ENCODE data around the gene PTGFRN.

Gene PTGFRN

GRCh38 chr1:117003223-117003875 lies 93.6 kb downstream of the PTGFRN start:
- DNase-seq (ENCODE audit: low read depth): no peak

GRCh38 chr1:117007719-117008013 lies 98.0 kb downstream of the PTGFRN start:
- DNase-seq (ENCODE audit: low read depth): no peak

- no peak for DNase-seq (ENCODE audit: low read depth)
Observed at GRCh38 chr1:117008656-117009055, 98.9 kb downstream of the PTGFRN start.

GRCh38 chr1:117009132-117009531 lies 99.4 kb downstream of the PTGFRN start:
- DNase-seq (ENCODE audit: low read depth): no peak

- no peak for DNase-seq (ENCODE audit: low read depth)
Observed at GRCh38 chr1:117010310-117010969, 100.7 kb downstream of the PTGFRN start.

GRCh38 chr1:117011334-117011733 lies 101.6 kb downstream of the PTGFRN start:
- DNase-seq (ENCODE audit: low read depth): no peak

GRCh38 chr1:117013309-117013858 lies 103.7 kb downstream of the PTGFRN start:
- no peak for DNase-seq (ENCODE audit: low read depth)

- DNase-seq (ENCODE audit: low read depth): no peak
Observed at GRCh38 chr1:117014209-117014608, 104.5 kb downstream of the PTGFRN start.

GRCh38 chr1:117015724-117016123 lies 106.0 kb downstream of the PTGFRN start:
- DNase-seq (ENCODE audit: low read depth): no peak

- DNase-seq (ENCODE audit: low read depth): no peak
Observed at GRCh38 chr1:117017062-117017461, 107.3 kb downstream of the PTGFRN start.

GRCh38 chr1:117017648-117018047 lies 107.9 kb downstream of the PTGFRN start:
- no peak for DNase-seq (ENCODE audit: low read depth)

- no peak for DNase-seq (ENCODE audit: low read depth)
Observed at GRCh38 chr1:117020526-117021156, 110.9 kb downstream of the PTGFRN start.

- DNase-seq (ENCODE audit: low read depth): no peak
Observed at GRCh38 chr1:117022114-117022513, 112.4 kb downstream of the PTGFRN start.

- DNase-seq (ENCODE audit: low read depth): no peak
Observed at GRCh38 chr1:117025568-117025967, 115.9 kb downstream of the PTGFRN start.

GRCh38 chr1:117026361-117026760 lies 116.6 kb downstream of the PTGFRN start:
- DNase-seq (ENCODE audit: low read depth): no peak

- no peak for DNase-seq (ENCODE audit: low read depth)
Observed at GRCh38 chr1:117029685-117030084, 120.0 kb downstream of the PTGFRN start.

GRCh38 chr1:117030271-117030877 lies 120.7 kb downstream of the PTGFRN start:
- DNase-seq (ENCODE audit: low read depth): no peak

GRCh38 chr1:117032266-117032665 lies 122.5 kb downstream of the PTGFRN start:
- DNase-seq (ENCODE audit: low read depth): no peak

GRCh38 chr1:117032681-117033539 lies 123.2 kb downstream of the PTGFRN start:
- no peak for DNase-seq (ENCODE audit: low read depth)

GRCh38 chr1:117033772-117034171 lies 124.1 kb downstream of the PTGFRN start:
- DNase-seq (ENCODE audit: low read depth): no peak

- no peak for DNase-seq (ENCODE audit: low read depth)
Observed at GRCh38 chr1:117034791-117035290, 125.1 kb downstream of the PTGFRN start.

GRCh38 chr1:117036018-117036461 lies 126.3 kb downstream of the PTGFRN start:
- DNase-seq (ENCODE audit: low read depth): no peak

Measured in stimulated activated CD8-positive, alpha-beta memory T cell treated with anti-CD3 and anti-CD28 coated beads, Interleukin-12 subunit alpha, Interleukin-12 subunit beta, amount 100 ng/mL, for 4 hours (primary cell).